Trophoblast cell (in vitro differentiated cells and primary cell): ENCODE results near the gene WFDC2.

ENCODE experiments used
- DNase-seq, 2 donors: peaks; one replicate each; pipeline ENCODE4 v3.0.0-alpha.2; 2016
- H2AFZ ChIP-seq: 2 replicates; pipeline ENCODE4 v1.6.1; 2013; ENCODE audit warnings: low read length, moderate library complexity, mild to moderate bottlenecking; ENCODE audit not compliant: insufficient read depth, poor library complexity
- H2AK5ac ChIP-seq: 2 replicates; pipeline ENCODE4 v1.6.1; 2013; ENCODE audit warnings: mild to moderate bottlenecking, low read length
- H2BK120ac ChIP-seq: 2 replicates; pipeline ENCODE4 v1.6.1; 2013; ENCODE audit warnings: low read length, mild to moderate bottlenecking, moderate library complexity; ENCODE audit not compliant: insufficient read depth, poor library complexity
- H2BK12ac ChIP-seq: 2 replicates; pipeline ENCODE4 v1.6.1; 2013; ENCODE audit warnings: mild to moderate bottlenecking, low read length, moderate library complexity
- H2BK5ac ChIP-seq: 2 replicates; pipeline ENCODE4 v1.6.1; 2013; ENCODE audit warnings: low read length, low read depth, moderate library complexity, mild to moderate bottlenecking; ENCODE audit not compliant: poor library complexity
- H3K14ac ChIP-seq: 2 replicates; pipeline ENCODE4 v1.6.1; 2013; ENCODE audit warnings: mild to moderate bottlenecking, low read length
- H3K18ac ChIP-seq: 2 replicates; pipeline ENCODE4 v1.6.1; 2013; ENCODE audit warnings: mild to moderate bottlenecking, low read length
- H3K23ac ChIP-seq: 2 replicates; pipeline ENCODE4 v1.6.1; 2013; ENCODE audit warnings: low read length
- H3K27ac ChIP-seq: 2 replicates; pipeline ENCODE4 v1.5.1; 2013; ENCODE audit warnings: low read depth, mild to moderate bottlenecking, inconsistent platforms, low read length, moderate library complexity
- H3K27me3 ChIP-seq: 2 replicates; pipeline ENCODE4 v1.6.1; 2013; ENCODE audit warnings: inconsistent platforms, mild to moderate bottlenecking, low read length, moderate library complexity; ENCODE audit not compliant: insufficient read depth
- H3K36me3 ChIP-seq, 2 experiments: 1 replicate in 1 of 2; 2 replicates in 1 of 2; pipeline ENCODE4 v1.6.1; 2013; ENCODE audit warnings: low read length in 2 of 2, mild to moderate bottlenecking in 2 of 2, moderate library complexity in 1 of 2; ENCODE audit not compliant: insufficient read depth in 2 of 2, control insufficient read depth in 1 of 2
- H3K4ac ChIP-seq: 2 replicates; pipeline ENCODE4 v1.6.1; 2013; ENCODE audit warnings: low read depth, mild to moderate bottlenecking, low read length, moderate library complexity
- H3K4me1 ChIP-seq, 2 experiments: 1 replicate in 1 of 2; 2 replicates in 1 of 2; pipeline ENCODE4 v1.6.1; 2013; ENCODE audit warnings: low read length in 2 of 2, mild to moderate bottlenecking in 2 of 2, moderate library complexity in 1 of 2; ENCODE audit not compliant: insufficient read depth in 2 of 2, control insufficient read depth in 1 of 2
- H3K4me2 ChIP-seq: 2 replicates; pipeline ENCODE4 v1.6.1; 2013; ENCODE audit warnings: inconsistent platforms, mild to moderate bottlenecking, low read length, moderate library complexity
- H3K4me3 ChIP-seq: 2 replicates; pipeline ENCODE4 v1.5.1; 2013; ENCODE audit warnings: mild to moderate bottlenecking, low read depth, low read length, inconsistent platforms
- H3K79me1 ChIP-seq: one replicate; pipeline ENCODE4 v1.6.1; 2013; ENCODE audit warnings: low read length
- H3K79me2 ChIP-seq: 2 replicates; pipeline ENCODE4 v1.6.1; 2013; ENCODE audit warnings: low read length, mild to moderate bottlenecking; ENCODE audit not compliant: control insufficient read depth, insufficient read depth, poor library complexity
- H3K9ac ChIP-seq: 2 replicates; pipeline ENCODE4 v1.6.1; 2013; ENCODE audit warnings: mild to moderate bottlenecking, low read length
- H3K9me3 ChIP-seq: 2 replicates; pipeline ENCODE4 v1.6.1; 2013; ENCODE audit warnings: low read depth, mild to moderate bottlenecking, control low read depth, inconsistent platforms, low read length; ENCODE audit not compliant: insufficient read depth
- H4K12ac ChIP-seq: 2 replicates; pipeline ENCODE4 v1.6.1; 2013; ENCODE audit warnings: low read depth, mild to moderate bottlenecking, low read length, moderate library complexity
- H4K8ac ChIP-seq: 2 replicates; pipeline ENCODE4 v1.6.1; 2013; ENCODE audit warnings: low read depth, mild to moderate bottlenecking, low read length, moderate library complexity
- H4K91ac ChIP-seq: one replicate; pipeline ENCODE4 v1.6.1; 2013; ENCODE audit warnings: low read depth, mild to moderate bottlenecking, low read length, moderate library complexity
- WGBS: extraction: QIAGEN DNeasy Blood & Tissue Kit; methylation state at CpG from one replicate; pipeline ENCODE4 v1.1.7; 2013; ENCODE audit warnings: missing lambda C conversion rate; ENCODE audit not compliant: insufficient read length, insufficient coverage; ENCODE audit errors: extremely low coverage; 5-methylcytosine and 5-hydroxymethylcytosine counted together

Gene WFDC2

GRCh38 chr20:45448270-45448669 lies 21.3 kb upstream of the WFDC2 start:
- no peak overlapping the region for H3K4ac ChIP-seq
- WGBS, result no CpG with 5 or more reads among the region's 6 CpGs

GRCh38 chr20:45449528-45449927 lies 20.0 kb upstream of the WFDC2 start:
- Histone ChIP-seq H2BK12ac (peak overlapping the region; percentile 69), H2BK5ac (peak overlapping the region; percentile 39), H3K9ac (no peak overlapping the region), H3K9me3 (peaks cover 4% of the 10 kb centered on the region), H3K18ac (no peak overlapping the region), H3K4me1 (peaks cover 21 to 22% of the 10 kb centered on the region in 2 experiments), H3K4me2 (no peak overlapping the region), H3K23ac (no peak overlapping the region), H4K91ac (peak overlapping the region; percentile 41), H4K12ac (no peak overlapping the region), H3K14ac (no peak overlapping the region), H2AFZ (no peak overlapping the region), H3K79me1 (peaks cover 8% of the 10 kb centered on the region), H3K36me3 (no peaks in the 10 kb centered on the region), H4K8ac (no peak overlapping the region), H3K27ac (no peak overlapping the region), H3K4ac (no peak overlapping the region), H3K79me2 (no peaks in the 10 kb centered on the region), H2AK5ac (no peak overlapping the region), H3K4me3 (no peak overlapping the region), H2BK120ac (peak overlapping the region; percentile 48), H3K27me3 (no peaks in the 10 kb centered on the region)
- DNase-seq, result no peak
- WGBS, result no CpG with 5 or more reads among the region's 3 CpGs

More at GRCh38 chr20:45448270-45448669, 21.3 kb upstream of the WFDC2 start:
- Histone ChIP-seq H3K27me3 (no peaks in the 10 kb centered on the region), H3K23ac (no peak overlapping the region), H3K27ac (peak overlapping the region; percentile 10), H3K18ac (no peak overlapping the region), H3K36me3 (no peaks in the 10 kb centered on the region), H2BK5ac (no peak overlapping the region), H2AK5ac (no peak overlapping the region), H2BK120ac (no peak overlapping the region), H3K9ac (no peak overlapping the region), H3K14ac (no peak overlapping the region), H4K12ac (no peak overlapping the region), H3K9me3 (peaks cover 2% of the 10 kb centered on the region), H4K8ac (no peak overlapping the region), H3K79me1 (peaks cover 16% of the 10 kb centered on the region), H3K4me1 (peaks cover 27 to 29% of the 10 kb centered on the region in 2 experiments), H2AFZ (no peak overlapping the region), H3K4me3 (no peak overlapping the region), H4K91ac (no peak overlapping the region), H2BK12ac (peak overlapping the region; percentile 46), H3K4me2 (no peak overlapping the region), H3K79me2 (peaks cover 3% of the 10 kb centered on the region)
- no peak for DNase-seq

GRCh38 chr20:45450097-45450818 lies 19.3 kb upstream of the WFDC2 start:
- Histone ChIP-seq H3K9ac (no peak overlapping the region), H3K79me1 (peaks cover 6% of the 10 kb centered on the region), H3K4ac (no peak overlapping the region), H3K36me3 (no peaks in the 10 kb centered on the region), H3K4me1 (peaks cover 19 to 20% of the 10 kb centered on the region in 2 experiments), H3K18ac (no peak overlapping the region), H3K79me2 (no peaks in the 10 kb centered on the region), H2BK120ac (no peak overlapping the region), H3K9me3 (peaks cover 4% of the 10 kb centered on the region), H2AFZ (no peak overlapping the region), H2BK5ac (no peak overlapping the region), H4K12ac (peak overlapping the region; percentile 22), H3K4me2 (no peak overlapping the region), H3K27ac (no peak overlapping the region), H2BK12ac (no peak overlapping the region), H3K4me3 (no peak overlapping the region), H3K23ac (no peak overlapping the region), H3K27me3 (no peaks in the 10 kb centered on the region), H2AK5ac (no peak overlapping the region), H4K91ac (no peak overlapping the region), H3K14ac (no peak overlapping the region), H4K8ac (no peak overlapping the region)
- WGBS, result no CpG with 5 or more reads among the region's 5 CpGs
- DNase-seq, result peak; percentile 23 to 77

DNA sequence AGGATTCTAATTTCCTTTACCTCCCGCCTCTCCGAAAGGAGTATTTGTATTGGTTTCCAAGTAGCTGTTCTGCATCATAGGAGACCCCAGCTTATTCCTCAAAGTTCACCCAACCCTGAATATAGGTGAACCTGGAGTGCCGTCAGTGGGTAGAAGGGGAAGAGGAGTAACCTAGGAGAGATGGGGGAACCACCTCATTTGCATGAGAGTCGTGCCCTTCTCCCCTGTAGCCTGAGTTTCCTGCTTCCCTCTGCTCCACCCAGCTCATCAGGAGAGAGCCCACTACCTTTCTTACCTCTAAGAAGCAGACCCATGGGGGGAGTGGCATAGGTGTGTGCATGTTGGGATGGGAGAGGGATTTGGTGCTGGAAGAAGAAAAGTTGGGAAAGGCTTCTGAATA lies 17.3 kb upstream of the WFDC2 start:
- Histone ChIP-seq H3K4me3 (no peak overlapping the region), H3K9me3 (peaks cover 4% of the 10 kb centered on the region), H3K79me1 (peaks cover 3% of the 10 kb centered on the region), H3K79me2 (no peaks in the 10 kb centered on the region), H3K18ac (no peak overlapping the region), H2BK5ac (no peak overlapping the region), H3K9ac (no peak overlapping the region), H2AFZ (no peak overlapping the region), H3K4ac (no peak overlapping the region), H3K27ac (no peak overlapping the region), H3K23ac (no peak overlapping the region), H3K27me3 (no peaks in the 10 kb centered on the region), H2BK12ac (no peak overlapping the region), H3K4me2 (no peak overlapping the region), H2AK5ac (no peak overlapping the region), H3K14ac (no peak overlapping the region), H4K12ac (no peak overlapping the region), H2BK120ac (no peak overlapping the region), H4K91ac (no peak overlapping the region), H4K8ac (no peak overlapping the region), H3K4me1 (peaks cover 13 to 14% of the 10 kb centered on the region in 2 experiments), H3K36me3 (no peaks in the 10 kb centered on the region)
- WGBS, result no CpG with 5 or more reads among the region's 4 CpGs
- no peak for DNase-seq
